Thymus (tissue), 11 donors: Measurements from ENCODE around the gene TNXB. TPM values are rescaled to one million over a fixed set of nuclear protein-coding genes. Genes with fewer than 3 reads are reported as not detected.
"Not testable (repeated sequence)": the region's sequence is repeated elsewhere in the genome, so short reads cannot be mapped to it uniquely, and the experiment has no call there.

Experiments used
- DNase-seq, 9 donors: peaks; one replicate each; pipeline ENCODE4 v3.0.0-alpha.2; 2013; ENCODE audit warnings: low spot score in 9 of 9, low read depth in 6 of 9, missing footprints in 1 of 9
- H3K27ac ChIP-seq, 2 donors: one replicate each; pipeline ENCODE4 v1.5.1; 2013; ENCODE audit warnings: control low read depth in 1 of 2, low read depth in 1 of 2, low read length in 1 of 2, mild to moderate bottlenecking in 1 of 2, moderate library complexity in 1 of 2
- H3K27me3 ChIP-seq, 2 donors: one replicate each; pipeline ENCODE4 v1.5.1; 2013; ENCODE audit warnings: low read length in 1 of 2; ENCODE audit not compliant: control insufficient read depth in 2 of 2, insufficient read depth in 1 of 2
- H3K36me3 ChIP-seq, 2 donors: one replicate each; pipeline ENCODE4 v1.5.1; 2013; ENCODE audit warnings: low read length in 1 of 2, mild to moderate bottlenecking in 1 of 2, moderate library complexity in 1 of 2; ENCODE audit not compliant: control insufficient read depth in 2 of 2, insufficient read depth in 2 of 2
- H3K4me1 ChIP-seq, 2 donors: one replicate each; pipeline ENCODE4 v1.5.1; 2013; ENCODE audit warnings: low read length in 2 of 2; ENCODE audit not compliant: control insufficient read depth in 2 of 2, insufficient read depth in 2 of 2
- H3K4me3 ChIP-seq, 2 donors: one replicate each; pipeline ENCODE4 v1.5.1; 2013; ENCODE audit warnings: low read length in 2 of 2, control low read depth in 1 of 2, mild to moderate bottlenecking in 1 of 2
- H3K9me3 ChIP-seq, 2 donors: one replicate each; pipeline ENCODE4 v1.5.1; 2013; ENCODE audit warnings: low read length in 1 of 2, mild to moderate bottlenecking in 1 of 2; ENCODE audit not compliant: control insufficient read depth in 2 of 2, insufficient read depth in 1 of 2
- WGBS: extraction: QIAGEN DNeasy Blood & Tissue Kit; methylation state at CpG from one replicate; pipeline ENCODE4 v1.1.7; 2013; 5-methylcytosine and 5-hydroxymethylcytosine counted together
- polyA plus RNA-seq: library from polyadenylated mRNA; stranded (reverse); fragments of 200-250 nt; gene quantifications from one replicate; pipeline ENCODE4 v1.2.3, GENCODE V29; 2013
- total RNA-seq: library from RNA; stranded (reverse); fragments of 120-200 nt; gene quantifications from one replicate; pipeline ENCODE4 v1.2.4, GENCODE V29; 2013
- donor health status: healthy.

Gene TNXB
- total and polyA plus RNA-seq, 2 donors = 2.1 to 8.3 TPM

- Histone ChIP-seq H3K4me3 (no peak overlapping the region), H3K4me1 (no peaks in the 10 kb centered on the region), H3K27ac (no peak overlapping the region), H3K9me3 (no peaks in the 10 kb centered on the region), H3K36me3 (no peaks in the 10 kb centered on the region), H3K27me3 (peaks cover 0 to 17% of the 10 kb centered on the region in 2 donors)
- 97% methylated on average over 10 of the region's 10 CpGs for WGBS
- DNase-seq = no peak
Measured at GRCh38 chr6:32073613-32074012, 35.5 kb downstream of the TNXB start.

GRCh38 chr6:32073101-32073500 is 36.0 kb downstream of the TNXB start:
- Histone ChIP-seq H3K36me3 (no peaks in the 10 kb centered on the region), H3K27me3 (peaks cover 0 to 17% of the 10 kb centered on the region in 2 donors), H3K9me3 (no peaks in the 10 kb centered on the region), H3K4me3 (no peak overlapping the region), H3K27ac (no peak overlapping the region), H3K4me1 (no peaks in the 10 kb centered on the region)
- 90% methylated on average over 3 of the region's 3 CpGs for WGBS
- DNase-seq = no peak

- Histone ChIP-seq H3K4me1 (no peaks in the 10 kb centered on the region), H3K27ac (no peak overlapping the region), H3K9me3 (no peaks in the 10 kb centered on the region), H3K27me3 (peaks cover 0 to 11% of the 10 kb centered on the region in 2 donors), H3K36me3 (no peaks in the 10 kb centered on the region), H3K4me3 (no peak overlapping the region)
- 92% methylated on average over 16 of the region's 16 CpGs for WGBS
- no peak for DNase-seq
Measured at GRCh38 chr6:32070814-32071543, 38.2 kb downstream of the TNXB start.

- H3K36me3 ChIP-seq = no peaks in the 10 kb centered on the region
- H3K27me3 ChIP-seq = peaks cover 0 to 11% of the 10 kb centered on the region in 2 donors
- no peak for DNase-seq
- H3K27ac ChIP-seq = no peak overlapping the region
- H3K9me3 ChIP-seq = no peaks in the 10 kb centered on the region
- 93% methylated on average over 24 of the region's 24 CpGs for WGBS
- H3K4me3 ChIP-seq = no peak overlapping the region
- H3K4me1 ChIP-seq = no peaks in the 10 kb centered on the region
Measured at GRCh38 chr6:32069878-32070515, 39.1 kb downstream of the TNXB start.

- H3K9me3 ChIP-seq = no peaks in the 10 kb centered on the region
- H3K27me3 ChIP-seq = peaks cover 0 to 11% of the 10 kb centered on the region in 2 donors
- H3K36me3 ChIP-seq = no peaks in the 10 kb centered on the region
- no peak for DNase-seq
- no peak overlapping the region for H3K4me3 ChIP-seq
- H3K4me1 ChIP-seq = no peaks in the 10 kb centered on the region
- no peak overlapping the region for H3K27ac ChIP-seq
- WGBS = 96% methylated on average over 17 of the region's 17 CpGs
Measured at GRCh38 chr6:32069460-32069859, 39.7 kb downstream of the TNXB start.

- 94% methylated on average over 14 of the region's 14 CpGs for WGBS
- Histone ChIP-seq H3K4me1 (no peaks in the 10 kb centered on the region), H3K27me3 (peaks cover 0 to 11% of the 10 kb centered on the region in 2 donors), H3K4me3 (no peak overlapping the region), H3K27ac (no peak overlapping the region), H3K36me3 (no peaks in the 10 kb centered on the region), H3K9me3 (no peaks in the 10 kb centered on the region)
- DNase-seq = no peak
Measured at GRCh38 chr6:32068867-32069266, 40.3 kb downstream of the TNXB start.

- H3K4me1 ChIP-seq, DNase-seq, H3K9me3 ChIP-seq, H3K27ac ChIP-seq, H3K4me3 ChIP-seq, H3K36me3 ChIP-seq: not testable (repeated sequence)
- 95% methylated on average over 13 of the region's 13 CpGs for WGBS
- H3K27me3 ChIP-seq = peaks cover 0 to 11% of the 10 kb centered on the region in 2 donors
Measured at GRCh38 chr6:32068315-32068714, 40.8 kb downstream of the TNXB start.

- H3K27me3 ChIP-seq = peaks cover 0 to 11% of the 10 kb centered on the region in 2 donors
- not testable (repeated sequence) for H3K9me3 ChIP-seq, DNase-seq, H3K4me3 ChIP-seq, H3K36me3 ChIP-seq, H3K4me1 ChIP-seq, H3K27ac ChIP-seq
- 98% methylated on average over 19 of the region's 19 CpGs for WGBS
Measured at GRCh38 chr6:32067521-32067920, 41.6 kb downstream of the TNXB start.

- Histone ChIP-seq H3K36me3 (no peaks in the 10 kb centered on the region), H3K4me3 (no peak overlapping the region), H3K27ac (no peak overlapping the region), H3K27me3 (peaks cover 0 to 5% of the 10 kb centered on the region in 2 donors), H3K4me1 (no peaks in the 10 kb centered on the region), H3K9me3 (no peaks in the 10 kb centered on the region)
- DNase-seq = no peak
- 97% methylated on average over 14 of the region's 14 CpGs for WGBS
Measured at GRCh38 chr6:32064706-32065105, 44.4 kb downstream of the TNXB start.
